SK-N-MC (cell line): ENCODE results near the gene PRRX2.

Experiments used
- DNase-seq: peaks from one replicate; pipeline ENCODE4 v3.0.0-alpha.2; 2011; ENCODE audit warnings: low read depth, low spot score
- H3K27ac ChIP-seq: fragments of 200-600 bp; sonication (generic); 2 replicates; pipeline ENCODE4 v1.5.1; 2016; ENCODE audit warnings: mixed run types
- H3K36me3 ChIP-seq: fragments of 200-600 bp; sonication (generic); 2 replicates; pipeline ENCODE4 v1.6.1; 2017; ENCODE audit warnings: antibody characterized with exemption, low read length, mixed read lengths; ENCODE audit not compliant: insufficient read depth
- H3K4me3 ChIP-seq: fragments of 200-600 bp; sonication (generic); 2 replicates; pipeline ENCODE4 v1.5.1; 2016
- H3K9ac ChIP-seq: fragments of 200-600 bp; sonication (generic); 2 replicates; pipeline ENCODE4 v1.8.0; 2017; ENCODE audit warnings: mixed run types, mixed read lengths; ENCODE audit not compliant: insufficient read length
- H3K9me3 ChIP-seq: fragments of 200-600 bp; sonication (generic); 2 replicates; pipeline ENCODE4 v1.6.1; 2017; ENCODE audit warnings: low read depth, mild to moderate bottlenecking, antibody characterized with exemption, low read length, moderate library complexity, mixed read lengths
- EZH2 ChIP-seq: fragments of 200-600 bp; sonication (generic); IDR thresholded peaks from one replicate; pipeline ENCODE4 v1.6.1; 2017; ENCODE audit warnings: antibody characterized with exemption
- FOXP2 ChIP-seq: optimal IDR thresholded peaks from 2 replicates; pipeline ENCODE3; 2011; ENCODE audit warnings: mild to moderate bottlenecking, moderate library complexity; ENCODE audit not compliant: insufficient read depth; ENCODE audit errors: extremely low read length, control extremely low read depth
- POLR2AphosphoS5 ChIP-seq: IDR thresholded peaks from 2 replicates; pipeline ENCODE4 v1.6.1; 2012; ENCODE audit warnings: mild to moderate bottlenecking, low read depth, low read length, borderline replicate concordance

Gene PRRX2

GRCh38 chr9:129732946-129733631, 67.6 kb downstream of the PRRX2 start:
- H3K4me3 ChIP-seq = no peak overlapping the region
- TF ChIP-seq EZH2 = no peak
- no peak for TF ChIP-seq FOXP2
- TF ChIP-seq POLR2AphosphoS5 = no peak
- no peaks in the 10 kb centered on the region for H3K9me3 ChIP-seq
- H3K36me3 ChIP-seq = no peaks in the 10 kb centered on the region
- DNase-seq = no peak
- no peak overlapping the region for H3K9ac ChIP-seq
- H3K27ac ChIP-seq = no peak overlapping the region

- no peak for TF ChIP-seq EZH2
- TF ChIP-seq POLR2AphosphoS5 = no peak
- TF ChIP-seq FOXP2 = no peak
- H3K9ac ChIP-seq = no peak overlapping the region
These were observed 68.1 kb downstream of the PRRX2 start for GRCh38 chr9:129733632-129733953.

DNA sequence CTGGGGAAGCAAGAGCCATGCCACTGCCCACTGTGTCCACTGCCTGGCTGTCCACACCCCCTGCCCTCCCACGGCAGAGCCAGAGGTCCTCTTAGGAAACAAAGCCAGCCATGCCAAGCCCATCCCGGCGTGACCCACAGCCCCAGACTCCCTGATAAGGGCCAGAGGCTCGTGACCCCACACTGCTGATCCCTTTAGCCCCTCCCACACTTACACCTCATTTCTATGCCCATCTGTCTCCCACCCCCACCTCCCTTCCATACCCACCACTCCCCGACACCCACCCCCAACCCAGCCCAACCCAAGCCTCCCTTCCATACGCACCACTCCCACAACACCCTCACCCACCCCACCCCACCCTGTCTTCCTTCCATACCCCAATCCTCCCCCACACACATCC, 70.1 kb downstream of the PRRX2 start:
- no peaks in the 10 kb centered on the region for H3K9me3 ChIP-seq
- no peak for DNase-seq
- no peak overlapping the region for H3K4me3 ChIP-seq
- no peak for TF ChIP-seq FOXP2
- TF ChIP-seq EZH2 = no peak
- no peaks in the 10 kb centered on the region for H3K36me3 ChIP-seq
- no peak overlapping the region for H3K27ac ChIP-seq
- H3K9ac ChIP-seq = no peak overlapping the region

More at GRCh38 chr9:129733632-129733953, 68.1 kb downstream of the PRRX2 start:
- Histone ChIP-seq H3K9me3 (no peaks in the 10 kb centered on the region), H3K4me3 (no peak overlapping the region), H3K27ac (no peak overlapping the region), H3K36me3 (no peaks in the 10 kb centered on the region)
- DNase-seq = no peak

DNA sequence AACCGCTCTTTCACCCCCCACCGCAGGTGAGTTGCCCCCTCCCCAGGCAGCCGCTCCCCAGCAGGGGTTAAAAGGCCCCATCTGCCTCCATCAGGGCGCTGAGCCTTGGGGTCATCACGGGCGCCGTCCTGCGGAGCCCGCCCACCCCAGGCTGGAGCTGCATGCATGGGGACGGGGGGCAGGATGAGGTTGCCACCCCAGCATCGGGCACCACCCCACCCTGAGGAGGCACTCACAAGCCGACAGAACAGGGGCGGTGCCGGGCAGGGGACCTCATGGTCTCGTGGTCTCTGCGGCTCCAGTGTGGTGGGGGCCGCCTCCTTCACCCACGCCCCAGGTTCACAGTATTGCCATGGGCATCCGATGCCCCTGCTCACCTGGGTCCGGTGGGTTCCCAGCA, 70.9 kb downstream of the PRRX2 start:
- no peak overlapping the region for H3K27ac ChIP-seq
- DNase-seq = no peak
- TF ChIP-seq EZH2 = no peak
- TF ChIP-seq POLR2AphosphoS5 = no peak
- H3K9ac ChIP-seq = no peak overlapping the region
- no peak overlapping the region for H3K4me3 ChIP-seq
- H3K9me3 ChIP-seq = no peaks in the 10 kb centered on the region
- H3K36me3 ChIP-seq = no peaks in the 10 kb centered on the region

DNA sequence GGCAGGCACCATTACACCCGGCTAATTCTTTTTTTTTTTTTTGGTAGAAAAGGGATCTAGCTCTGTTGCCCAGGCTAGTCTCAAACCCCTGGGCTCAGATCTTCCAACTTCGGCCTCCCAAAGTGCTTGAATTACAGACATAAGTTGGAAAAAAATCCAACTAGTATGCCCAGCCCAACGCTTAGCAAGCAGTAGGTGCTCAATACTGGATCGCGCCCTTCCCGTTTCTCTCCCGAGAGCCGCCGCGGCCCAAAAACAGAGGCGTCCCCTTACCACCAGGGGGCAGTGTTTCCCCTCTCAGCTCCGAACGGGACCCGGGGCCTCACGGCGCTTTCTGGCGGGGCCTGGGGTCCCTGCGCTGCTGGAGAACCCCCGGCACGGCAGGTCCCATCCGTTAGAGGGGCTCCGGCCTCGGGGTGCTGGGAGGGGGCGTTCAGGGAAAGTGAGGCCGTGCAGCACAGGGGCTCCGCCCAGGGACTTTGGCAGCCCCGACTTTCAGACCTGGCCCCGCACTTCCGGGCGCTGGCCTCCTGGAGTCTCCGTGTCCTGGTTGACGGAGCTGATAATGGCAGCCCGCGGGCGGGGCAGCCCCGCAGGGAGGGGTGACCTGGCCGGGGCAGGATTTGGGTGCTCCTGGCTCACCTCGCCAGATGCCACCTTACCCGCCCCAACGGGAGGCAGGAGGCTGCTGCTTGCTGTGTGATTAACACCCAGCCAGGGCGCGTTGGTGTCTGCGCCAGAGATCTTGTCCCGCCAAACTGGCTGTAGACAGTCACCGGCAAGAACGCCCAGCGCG, 72.2 kb downstream of the PRRX2 start:
- no peaks in the 10 kb centered on the region for H3K9me3 ChIP-seq
- TF ChIP-seq EZH2 (no peak), FOXP2 (no peak), POLR2AphosphoS5 (no peak)
- no peaks in the 10 kb centered on the region for H3K36me3 ChIP-seq
- H3K27ac ChIP-seq = peak overlapping the region; percentile 9; the same call in 1 of the 2 replicates
- peak; percentile 28 for DNase-seq
- peak overlapping the region; percentile 72 for H3K9ac ChIP-seq
- H3K4me3 ChIP-seq = peak overlapping the region; percentile 76

GRCh38 chr9:129739432-129739831, 74.0 kb downstream of the PRRX2 start:
- no peak overlapping the region for H3K9ac ChIP-seq
- no peak for DNase-seq
- no peak overlapping the region for H3K4me3 ChIP-seq
- no peak for TF ChIP-seq EZH2
- TF ChIP-seq POLR2AphosphoS5 = no peak
- TF ChIP-seq FOXP2 = no peak
- H3K9me3 ChIP-seq = no peaks in the 10 kb centered on the region
- H3K27ac ChIP-seq = no peak overlapping the region
- H3K36me3 ChIP-seq = no peaks in the 10 kb centered on the region

GRCh38 chr9:129740174-129740573, 74.7 kb downstream of the PRRX2 start:
- TF ChIP-seq EZH2 = no peak
- no peak for TF ChIP-seq POLR2AphosphoS5
- no peak for TF ChIP-seq FOXP2
- no peak overlapping the region for H3K9ac ChIP-seq
- no peak overlapping the region for H3K4me3 ChIP-seq
- DNase-seq = no peak
- no peak overlapping the region for H3K27ac ChIP-seq
- no peaks in the 10 kb centered on the region for H3K36me3 ChIP-seq
- no peaks in the 10 kb centered on the region for H3K9me3 ChIP-seq

GRCh38 chr9:129740666-129741464, 75.4 kb downstream of the PRRX2 start:
- H3K27ac ChIP-seq = no peak overlapping the region
- H3K9me3 ChIP-seq = no peaks in the 10 kb centered on the region
- H3K36me3 ChIP-seq = no peaks in the 10 kb centered on the region
- no peak overlapping the region for H3K4me3 ChIP-seq
- TF ChIP-seq FOXP2 (no peak), POLR2AphosphoS5 (no peak), EZH2 (no peak)
- no peak overlapping the region for H3K9ac ChIP-seq
- no peak for DNase-seq

DNA sequence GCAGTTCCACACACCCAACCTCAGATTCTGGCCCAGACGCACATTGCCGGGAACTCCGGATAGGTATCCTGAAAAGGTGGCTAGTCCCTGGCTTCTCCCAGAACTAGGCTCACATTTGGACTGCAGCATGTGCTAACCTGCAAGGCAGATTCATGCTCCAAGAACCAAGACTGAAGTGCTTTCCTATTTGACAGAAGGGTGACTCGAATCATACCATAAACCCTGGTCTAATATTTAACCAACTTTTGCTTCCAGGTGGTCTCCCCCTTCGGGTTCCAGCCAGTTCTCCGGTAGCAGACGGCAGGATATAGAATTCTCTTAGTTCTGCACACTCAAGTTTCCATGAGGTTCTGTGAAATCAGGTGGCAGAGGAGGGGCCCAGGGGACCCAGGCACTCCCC, 79.8 kb downstream of the PRRX2 start:
- Histone ChIP-seq H3K27ac (no peak overlapping the region), H3K36me3 (no peaks in the 10 kb centered on the region), H3K4me3 (no peak overlapping the region)

More for the DNA sequence above, 79.8 kb downstream of the PRRX2 start:
- no peak overlapping the region for H3K9ac ChIP-seq
- no peak for DNase-seq
- no peak for TF ChIP-seq POLR2AphosphoS5
- TF ChIP-seq FOXP2 = no peak
- no peak for TF ChIP-seq EZH2
- no peaks in the 10 kb centered on the region for H3K9me3 ChIP-seq
